Omental fat pad (tissue), 4 donors: ENCODE data around the gene YPEL5. TPM values are rescaled to one million over a fixed set of nuclear protein-coding genes. Genes with fewer than 3 reads are reported as not detected.

Source experiments
- ATAC-seq: fragments of 150-250 bp; one replicate; pipeline ENCODE4 v1.9.1; 2016; ENCODE audit warnings: mild to moderate bottlenecking, moderate library complexity; ENCODE audit not compliant: low FRiP score
- DNase-seq: peaks from one replicate; pipeline ENCODE4 v3.0.0-alpha.2; 2019; ENCODE audit warnings: low spot score
- total RNA-seq, 4 donors: library from RNA; depleted of rRNA; stranded (reverse); fragments of >200 nt; gene quantifications; one replicate each; pipeline ENCODE4 v1.1.0, GENCODE V29; 2016
- TF ChIP-seq, protein P1 (sequence below), 3 donors: fragments of 450-650 bp; IDR thresholded peaks; one replicate each; pipeline ENCODE4 v1.5.1; 2016 to 2017; ENCODE audit warnings: antibody characterized with exemption in 3 of 3, mild to moderate bottlenecking in 3 of 3, moderate library complexity in 2 of 3

Gene YPEL5
- total RNA-seq, 4 donors from 2014 or later = 69.1 to 254 (median 80.1) TPM

DNA sequence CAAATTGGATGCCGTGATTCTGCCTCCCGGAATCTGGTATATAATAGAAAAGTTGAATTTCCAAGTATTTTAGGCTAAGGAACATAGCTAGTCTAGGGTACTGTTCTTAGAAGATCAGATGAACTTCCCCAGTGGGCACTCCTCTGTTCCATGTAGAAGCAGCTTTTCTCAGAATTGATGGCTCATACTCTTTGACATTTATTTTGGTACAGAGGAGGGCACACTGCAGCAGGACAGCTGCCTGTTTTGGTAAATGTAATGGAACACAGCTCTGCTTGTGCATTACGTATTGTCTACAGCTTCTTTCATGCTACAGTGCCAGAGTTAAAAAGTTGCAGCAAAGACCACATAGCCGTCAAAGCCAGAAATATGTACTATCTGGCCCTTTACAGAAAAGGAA is 10.8 kb downstream of the YPEL5 start:
- ATAC-seq = peak; percentile 48
- TF ChIP-seq, protein P1, sequence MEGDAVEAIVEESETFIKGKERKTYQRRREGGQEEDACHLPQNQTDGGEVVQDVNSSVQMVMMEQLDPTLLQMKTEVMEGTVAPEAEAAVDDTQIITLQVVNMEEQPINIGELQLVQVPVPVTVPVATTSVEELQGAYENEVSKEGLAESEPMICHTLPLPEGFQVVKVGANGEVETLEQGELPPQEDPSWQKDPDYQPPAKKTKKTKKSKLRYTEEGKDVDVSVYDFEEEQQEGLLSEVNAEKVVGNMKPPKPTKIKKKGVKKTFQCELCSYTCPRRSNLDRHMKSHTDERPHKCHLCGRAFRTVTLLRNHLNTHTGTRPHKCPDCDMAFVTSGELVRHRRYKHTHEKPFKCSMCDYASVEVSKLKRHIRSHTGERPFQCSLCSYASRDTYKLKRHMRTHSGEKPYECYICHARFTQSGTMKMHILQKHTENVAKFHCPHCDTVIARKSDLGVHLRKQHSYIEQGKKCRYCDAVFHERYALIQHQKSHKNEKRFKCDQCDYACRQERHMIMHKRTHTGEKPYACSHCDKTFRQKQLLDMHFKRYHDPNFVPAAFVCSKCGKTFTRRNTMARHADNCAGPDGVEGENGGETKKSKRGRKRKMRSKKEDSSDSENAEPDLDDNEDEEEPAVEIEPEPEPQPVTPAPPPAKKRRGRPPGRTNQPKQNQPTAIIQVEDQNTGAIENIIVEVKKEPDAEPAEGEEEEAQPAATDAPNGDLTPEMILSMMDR (IDR thresholded peaks at IDR 0.05) = no peak

DNA sequence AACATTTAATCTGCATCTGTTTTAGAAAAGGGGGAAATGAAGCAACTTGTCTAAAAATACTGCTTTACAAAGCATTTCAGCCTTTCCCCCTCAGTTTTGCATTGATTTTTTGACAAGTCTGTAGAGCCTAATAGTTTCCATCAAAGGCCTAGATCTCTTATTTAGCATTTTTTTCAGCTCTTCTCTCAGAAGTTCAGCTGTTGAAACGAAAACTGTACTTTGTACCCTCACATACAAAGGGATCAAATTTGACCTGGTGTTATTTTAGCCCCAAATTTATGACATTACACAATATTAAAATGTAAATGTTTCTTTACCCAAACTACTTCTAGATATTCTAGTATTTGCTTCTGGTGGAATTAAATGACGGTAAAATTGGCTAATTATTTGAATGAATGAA is 13.0 kb downstream of the YPEL5 start:
- TF ChIP-seq, protein P1 (IDR thresholded peaks at IDR 0.05) = no peak
- ATAC-seq = no peak
- DNase-seq = no peak

More for the DNA sequence above, 10.8 kb downstream of the YPEL5 start:
- DNase-seq = no peak

DNA sequence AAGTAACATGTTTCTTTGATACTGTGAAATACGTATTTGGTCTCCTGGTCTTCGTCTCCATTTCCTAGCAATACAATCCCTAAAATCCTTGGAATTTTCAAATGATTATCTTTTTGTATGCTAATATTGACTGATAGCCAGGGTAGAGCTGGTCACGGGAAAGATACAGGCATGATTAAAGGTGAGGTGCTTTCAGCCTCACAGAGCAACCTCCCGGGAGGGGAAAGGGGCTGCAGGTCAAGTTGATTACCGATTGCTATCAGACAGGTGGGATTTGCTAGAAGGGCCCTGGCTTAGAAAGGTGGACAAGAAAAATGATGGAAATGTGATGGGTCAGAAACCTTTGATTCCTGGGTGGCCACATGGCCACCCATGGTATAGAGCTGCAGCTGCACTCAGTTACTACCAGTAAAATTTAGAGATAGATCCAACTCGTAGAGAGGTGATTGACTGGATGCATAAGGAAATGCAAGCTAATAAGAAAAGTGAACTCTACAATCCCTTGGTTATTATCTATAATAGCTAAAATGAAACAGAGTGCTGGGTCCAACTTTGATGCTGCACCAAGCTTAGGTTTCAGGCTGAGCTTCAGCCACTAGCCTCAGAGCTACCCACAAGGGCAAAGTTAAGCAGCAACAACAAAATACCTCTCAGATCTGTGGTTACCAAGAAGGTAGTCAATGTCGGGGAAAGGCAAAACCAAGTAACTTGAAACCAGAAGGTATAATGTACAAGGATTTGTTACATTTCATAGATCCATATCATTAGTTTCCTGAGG is 15.3 kb downstream of the YPEL5 start:
- TF ChIP-seq, protein P1 (IDR thresholded peaks at IDR 0.05) = no peak

DNA sequence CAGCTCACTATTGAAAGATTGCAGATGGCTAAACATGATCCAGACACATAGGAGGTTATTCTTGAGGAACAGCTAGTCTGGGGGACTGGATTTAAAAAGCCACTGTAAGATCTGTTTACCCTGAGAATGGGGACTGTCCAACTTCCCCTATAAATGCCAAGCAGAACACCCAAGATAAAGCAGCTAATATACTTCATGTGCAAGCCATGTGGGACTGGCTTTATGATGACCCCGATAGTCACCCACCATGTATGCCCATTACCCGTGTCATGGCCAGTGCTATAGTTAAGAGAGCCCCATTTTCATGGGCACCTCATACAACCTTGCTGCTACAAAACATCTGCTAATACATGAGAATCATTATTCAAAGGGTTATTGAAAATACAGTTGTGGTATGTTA is 16.0 kb downstream of the YPEL5 start:
- DNase-seq (no peak), ATAC-seq (no peak)
- TF ChIP-seq, protein P1 (IDR thresholded peaks at IDR 0.05) = no peak

More for the DNA sequence above, 15.3 kb downstream of the YPEL5 start:
- no peak for ATAC-seq
- DNase-seq = no peak

DNA sequence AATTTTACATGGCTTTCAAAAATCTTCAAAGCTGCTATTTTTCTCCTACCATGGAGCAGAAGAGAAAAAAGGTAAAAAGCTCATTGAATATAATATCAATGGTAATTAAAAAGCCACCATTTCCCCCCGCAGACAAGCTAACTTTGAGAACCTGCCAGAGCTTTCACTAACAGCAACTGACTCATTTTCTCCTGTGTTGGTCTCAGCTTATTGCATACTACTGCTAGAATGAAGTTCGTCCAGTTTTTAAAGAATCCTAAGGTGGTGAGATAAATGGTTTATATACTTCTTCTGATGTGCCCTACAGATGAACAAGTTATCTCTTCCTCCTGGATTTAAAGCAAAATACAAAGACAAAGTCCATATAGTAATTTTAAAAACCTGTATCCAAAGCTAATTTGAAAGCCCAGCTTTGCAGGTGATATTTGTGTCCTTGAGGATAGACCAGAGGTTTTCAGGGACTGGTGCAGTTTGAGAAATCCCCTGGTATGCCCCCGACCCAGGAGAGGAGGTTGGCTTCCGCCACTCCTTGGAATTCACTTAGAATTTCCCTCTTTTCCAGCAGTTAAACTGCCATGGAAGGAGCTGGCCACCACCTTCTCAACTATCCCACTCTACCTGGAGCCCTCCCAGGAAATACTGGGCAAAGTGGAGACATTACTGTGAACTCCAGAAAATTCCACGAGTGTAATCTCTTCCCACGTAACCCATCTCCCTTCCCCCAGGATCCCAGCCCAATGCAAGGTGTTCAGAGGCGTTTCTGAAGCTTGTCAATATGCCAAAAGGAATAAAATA is 17.5 kb downstream of the YPEL5 start:
- no peak for ATAC-seq
- TF ChIP-seq, protein P1 (IDR thresholded peaks at IDR 0.05) = no peak
- no peak for DNase-seq

DNA sequence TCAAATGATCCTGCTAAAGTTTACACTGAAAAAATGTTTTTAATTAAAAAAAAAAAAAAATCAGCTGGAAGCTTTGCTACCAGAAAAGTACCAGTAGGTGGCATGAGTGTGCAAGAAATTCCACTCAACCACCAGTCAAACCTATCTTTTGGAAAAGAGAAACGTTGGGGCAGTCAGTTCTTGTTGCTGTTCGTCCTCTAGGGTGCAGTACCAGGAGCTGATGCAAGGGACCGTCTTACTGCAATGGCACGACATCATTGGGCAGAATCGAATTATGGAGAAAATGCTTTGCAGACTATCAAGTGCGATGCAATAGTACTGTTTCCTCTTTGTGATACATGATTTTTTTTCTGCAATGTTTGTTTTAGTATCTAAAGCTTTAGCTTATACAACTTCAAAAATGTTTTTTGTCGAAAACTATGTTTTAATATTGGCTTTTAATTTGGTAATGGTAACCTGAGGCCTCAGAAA is 18.3 kb downstream of the YPEL5 start:
- no peak for DNase-seq
- TF ChIP-seq, protein P1 (IDR thresholded peaks at IDR 0.05) = peak in 2 of 3 donors; percentile 19 to 62
- peak; percentile 89 for ATAC-seq
